Measurements from ENCODE around the gene PCBP4. TPM values are rescaled to one million over a fixed set of nuclear protein-coding genes. Genes with fewer than 3 reads are reported as not detected.

Gene PCBP4
- total RNA-seq, 1 donor from 2014 or later: 69.4 TPM

DNA sequence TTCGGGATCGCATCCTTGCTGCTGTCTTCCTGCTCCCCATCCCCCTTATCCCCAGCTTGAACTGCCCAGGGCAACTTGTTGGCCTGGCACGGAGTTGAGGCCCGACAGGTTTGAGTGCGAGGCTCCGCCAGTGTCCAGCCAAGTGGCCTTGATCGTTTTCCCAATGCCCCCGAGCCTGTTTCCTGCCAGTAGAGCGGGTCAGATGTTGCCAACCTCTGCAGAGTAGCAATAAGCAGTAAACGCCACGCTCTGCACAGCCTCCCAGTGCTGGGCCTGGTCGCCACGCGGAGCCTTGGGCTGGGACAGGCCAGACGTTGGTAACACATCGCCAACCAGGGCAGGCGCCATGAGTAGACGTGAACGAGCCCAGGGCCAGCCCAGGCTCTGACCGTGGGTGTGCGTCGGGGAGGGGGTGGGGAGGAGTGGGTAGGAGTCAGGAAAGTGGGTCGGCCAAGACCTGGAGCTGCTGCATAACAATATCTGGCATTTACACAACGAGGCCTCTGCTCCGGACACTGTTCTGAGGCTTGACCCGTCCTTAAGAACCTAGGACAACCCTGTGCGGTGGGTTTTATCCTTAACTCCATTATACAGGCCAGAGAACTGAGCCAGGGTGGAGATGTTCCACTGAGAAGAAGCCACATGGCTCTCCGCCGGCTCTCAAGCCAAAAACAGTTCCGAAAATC is 7.2 kb upstream of the PCBP4 start:
- no peak for DNase-seq (ENCODE audit: low read depth)

DNA sequence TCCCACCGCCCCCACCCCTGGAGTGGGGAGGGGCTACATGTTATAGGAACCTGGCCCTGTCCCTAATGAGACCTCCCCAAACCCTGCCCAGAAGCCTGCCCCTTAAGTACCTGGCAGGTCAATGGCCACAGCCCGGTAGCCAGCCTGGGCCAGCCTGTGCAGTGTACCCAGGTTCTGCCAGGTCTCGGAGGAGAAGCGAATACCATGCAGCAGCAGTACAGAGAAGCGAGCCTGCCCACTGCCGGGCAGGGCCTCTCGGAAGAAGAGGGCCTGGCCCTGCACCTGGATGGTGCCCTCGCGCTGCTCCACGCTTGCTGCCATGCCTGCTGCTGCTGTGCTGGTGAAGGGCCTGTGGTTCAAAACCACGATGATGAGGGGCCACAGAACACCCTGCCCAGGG is 4.1 kb upstream of the PCBP4 start:
- no peak for DNase-seq (ENCODE audit: low read depth)

DNA sequence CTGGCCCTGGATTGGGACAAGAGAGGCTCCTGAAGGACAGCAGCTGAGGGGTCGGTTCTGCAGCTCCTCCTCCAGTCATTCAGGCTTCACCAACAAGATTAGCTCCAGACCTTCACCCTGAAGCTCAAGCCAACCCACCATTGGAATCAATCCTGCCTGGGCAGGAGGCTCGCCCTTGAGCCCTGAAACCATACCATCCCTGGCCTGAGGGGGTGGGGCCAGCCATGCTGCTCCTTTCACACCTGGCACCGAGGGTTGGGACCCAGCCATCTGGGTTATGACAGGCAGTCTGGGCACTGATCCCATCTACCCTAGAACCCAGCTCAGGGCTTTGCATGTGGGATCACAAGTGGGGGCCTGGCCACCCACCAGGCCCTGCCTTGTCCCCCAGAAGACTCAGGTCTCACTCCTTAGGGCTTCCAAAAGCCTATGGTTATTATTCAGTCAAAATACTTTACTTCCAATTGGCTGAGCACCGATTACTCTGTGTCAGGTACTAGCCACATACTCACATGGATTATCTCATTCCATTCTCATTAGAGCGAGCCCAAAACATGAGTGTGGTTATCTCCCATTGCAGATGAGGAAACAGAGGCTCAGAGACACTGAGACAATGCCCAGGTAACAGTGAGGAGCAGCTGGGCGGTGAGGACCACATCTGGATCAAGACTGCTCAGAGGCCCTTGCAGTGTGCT is 3.5 kb upstream of the PCBP4 start:
- DNase-seq (ENCODE audit: low read depth): no peak

DNA sequence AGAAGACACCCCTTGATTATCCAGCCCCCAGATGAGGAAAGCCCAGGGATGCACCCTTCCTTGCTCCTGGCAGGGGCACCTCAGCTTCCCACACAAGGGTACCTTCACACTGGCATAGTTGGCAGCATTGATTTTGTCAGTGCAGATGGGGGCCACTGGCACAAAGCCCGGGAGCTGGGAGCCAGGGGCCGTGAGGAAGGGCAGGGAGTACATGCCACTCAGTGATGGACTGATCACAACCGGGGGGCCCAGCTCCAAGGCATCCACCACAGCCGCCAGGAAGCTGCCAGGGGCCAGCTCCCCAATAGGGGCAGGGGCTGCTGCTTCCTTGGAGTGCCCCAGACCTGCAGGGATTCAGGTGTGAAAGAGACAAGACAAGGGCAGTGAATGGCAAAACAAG is 2.6 kb upstream of the PCBP4 start:
- DNase-seq (ENCODE audit: low read depth): no peak

DNA sequence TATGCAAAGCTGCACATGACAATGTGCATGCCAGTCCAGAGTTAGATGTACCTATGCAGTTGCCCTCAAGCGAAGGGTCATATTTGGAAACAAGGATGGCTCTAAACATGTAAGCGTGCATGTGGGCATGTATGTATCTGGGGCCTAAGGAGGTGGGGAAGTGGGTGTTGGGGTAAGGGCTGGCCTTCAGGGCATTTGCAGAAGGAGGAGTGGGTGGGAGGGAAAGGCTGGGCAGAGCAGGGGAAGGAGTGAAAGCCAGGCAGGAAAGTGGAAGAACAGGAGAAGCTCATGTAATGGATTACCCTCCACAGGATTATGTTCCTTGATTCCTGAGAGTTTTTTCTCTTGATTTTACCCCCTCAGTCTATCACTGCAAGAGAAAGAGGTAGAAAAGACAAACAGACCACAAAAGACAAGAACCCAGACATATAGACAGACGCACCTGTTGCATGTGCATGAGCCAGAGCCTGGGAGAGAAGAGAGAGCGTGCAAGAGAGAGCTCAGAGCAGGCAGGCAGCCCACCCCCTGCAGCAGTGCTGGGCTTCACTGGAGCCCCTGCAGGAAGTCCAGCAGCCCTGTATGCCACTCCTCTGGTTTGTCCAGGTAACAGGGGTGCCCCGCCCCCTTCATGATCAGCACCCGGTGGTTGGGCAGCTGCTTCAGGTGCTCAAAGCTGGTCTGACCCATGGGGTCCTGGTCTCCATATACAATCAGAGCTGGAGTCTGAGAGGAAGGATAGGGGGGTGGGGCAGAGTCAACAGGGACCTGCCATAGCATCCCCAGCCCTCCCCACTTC is 1.8 kb upstream of the PCBP4 start:
- DNase-seq (ENCODE audit: low read depth): no peak

DNA sequence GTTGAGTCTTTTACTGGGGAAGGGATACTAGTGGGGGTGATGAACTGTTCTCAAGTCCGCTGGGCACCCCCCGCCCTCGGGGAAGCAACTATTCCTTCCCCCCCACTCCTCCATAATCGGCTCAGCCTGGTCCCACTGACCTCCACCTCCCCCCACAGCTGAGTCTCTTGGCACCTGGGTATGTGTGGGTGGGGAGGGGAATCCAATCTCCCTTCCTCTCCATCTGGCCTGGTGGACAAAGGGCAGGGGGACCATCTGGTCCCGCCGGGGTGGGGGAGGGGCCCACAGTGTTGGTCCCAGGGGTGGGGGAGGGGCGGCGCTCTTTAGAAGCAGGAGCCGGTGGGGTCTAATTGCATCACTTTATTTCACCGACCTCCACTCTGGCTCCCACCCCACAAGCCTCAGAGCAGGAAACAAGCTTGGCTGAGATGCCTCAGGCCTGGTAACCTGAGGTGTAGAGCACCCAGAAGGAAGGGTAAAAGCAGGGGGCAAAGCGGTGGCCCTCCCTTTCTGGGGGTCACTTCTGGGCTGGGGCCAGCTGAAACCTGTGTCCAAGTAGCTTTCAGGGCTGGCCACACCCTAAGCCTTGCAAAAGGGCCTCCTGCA is 1.0 kb upstream of the PCBP4 start:
- DNase-seq (ENCODE audit: low read depth): no peak

DNA sequence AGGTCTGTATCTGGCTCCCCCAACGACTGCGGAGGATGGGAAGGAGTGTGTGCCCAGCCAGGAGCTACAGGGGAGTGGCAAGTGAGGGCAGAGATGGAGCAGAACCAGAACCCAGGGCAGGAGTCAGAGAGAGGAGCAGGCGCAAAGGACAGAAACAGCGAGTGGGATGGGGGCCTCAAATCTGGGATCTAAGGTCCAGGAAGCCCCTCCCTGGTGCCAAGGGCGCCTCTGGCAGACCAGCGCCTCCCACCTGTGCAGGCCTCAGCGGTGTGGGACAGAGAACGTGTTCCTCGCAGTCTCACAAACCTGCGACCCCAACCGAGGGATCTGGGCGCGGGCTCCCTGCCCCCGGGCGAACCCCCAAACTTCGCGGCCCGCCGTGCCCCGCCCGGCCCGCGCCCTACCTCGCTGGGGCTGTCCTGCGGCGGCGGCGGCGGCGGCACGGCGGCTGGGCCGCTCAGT is 301 bp downstream of the PCBP4 start:
- no peak for DNase-seq (ENCODE audit: low read depth)

DNA sequence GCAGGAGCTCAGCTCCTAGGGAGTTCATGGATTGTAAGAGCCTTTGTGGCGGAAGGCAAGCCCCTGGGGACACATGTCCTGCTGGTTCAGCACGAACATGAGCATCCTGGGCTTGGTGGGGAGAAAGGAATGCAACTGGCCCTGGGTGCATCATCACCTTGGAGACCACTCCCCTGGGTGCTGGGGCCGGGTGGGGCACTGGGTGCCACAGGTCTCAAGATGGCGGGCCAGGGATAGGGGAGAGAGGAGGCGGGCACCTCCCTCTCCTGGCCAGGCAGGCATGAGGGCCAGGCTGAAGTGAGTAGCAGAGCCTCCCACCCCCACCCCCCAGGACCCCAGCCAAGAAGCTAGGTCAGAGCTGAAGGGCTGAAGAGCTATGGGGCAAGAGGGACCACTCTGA is 768 bp downstream of the PCBP4 start:
- no peak for DNase-seq (ENCODE audit: low read depth)

DNA sequence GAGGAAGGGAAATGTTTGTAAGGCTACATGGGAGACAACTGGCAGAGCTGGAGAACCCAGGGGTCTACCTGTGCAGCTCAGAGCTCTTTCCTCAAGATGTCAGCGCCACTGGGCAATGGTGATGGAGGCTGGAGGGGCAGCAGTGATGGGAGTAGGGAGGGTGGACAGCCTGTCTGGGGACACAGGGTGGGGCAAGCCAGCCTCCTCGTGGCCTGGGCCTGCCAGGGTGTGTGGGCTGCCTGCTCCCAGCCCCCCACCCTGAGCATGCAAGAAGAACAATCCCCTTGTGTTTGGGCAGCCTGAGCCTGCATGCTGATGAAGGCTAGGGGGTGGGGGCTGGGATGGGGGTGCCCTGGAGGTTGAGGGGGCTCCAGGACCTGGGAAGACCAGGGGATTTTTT is 1.2 kb downstream of the PCBP4 start:
- DNase-seq (ENCODE audit: low read depth): no peak

DNA sequence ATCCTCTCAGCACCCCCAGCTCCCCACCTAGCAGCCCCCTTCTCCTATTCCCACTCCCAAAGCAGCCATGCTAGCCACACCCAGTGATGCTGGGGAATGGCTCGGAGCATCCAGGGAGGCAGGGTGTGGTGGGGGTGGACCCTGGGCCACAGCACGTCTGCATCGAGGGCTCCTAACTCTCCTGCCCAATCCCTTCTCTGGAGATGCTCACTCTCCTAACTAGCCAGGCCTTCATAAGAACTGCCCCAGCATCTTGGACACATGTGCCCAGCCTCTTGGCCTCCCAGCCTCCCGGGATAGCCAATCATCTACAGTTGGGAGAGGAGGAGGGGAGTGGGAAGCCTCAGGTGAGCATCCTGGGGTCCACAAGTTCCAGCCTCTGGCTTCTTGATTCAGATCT is 2.7 kb downstream of the PCBP4 start:
- no peak for DNase-seq (ENCODE audit: low read depth)

DNA sequence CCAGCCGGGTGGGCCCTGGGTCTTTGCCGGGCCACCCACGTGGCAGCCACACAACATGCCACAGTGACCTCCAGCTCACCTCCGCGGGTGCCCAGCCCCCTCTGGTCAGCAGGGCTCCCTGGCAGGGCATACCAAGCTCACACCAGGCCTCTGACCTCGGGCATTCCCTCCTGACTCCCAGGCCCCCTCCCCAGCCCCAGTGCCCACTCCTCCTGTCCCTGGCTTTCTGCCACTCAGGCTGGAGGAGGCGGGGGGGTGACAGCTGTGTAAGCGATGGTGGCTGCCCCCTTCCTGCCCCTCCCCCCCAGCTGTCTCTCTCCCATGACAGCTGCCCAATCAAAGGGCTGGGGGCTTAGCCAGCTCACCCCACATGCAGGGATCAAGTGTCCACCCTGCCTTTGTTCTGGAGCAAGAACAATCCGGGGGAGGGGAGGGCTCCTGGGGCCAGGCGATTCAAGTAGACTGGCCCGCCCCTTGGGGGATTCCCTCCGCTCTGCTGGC is 3.3 kb downstream of the PCBP4 start:
- no peak for DNase-seq (ENCODE audit: low read depth)

DNA sequence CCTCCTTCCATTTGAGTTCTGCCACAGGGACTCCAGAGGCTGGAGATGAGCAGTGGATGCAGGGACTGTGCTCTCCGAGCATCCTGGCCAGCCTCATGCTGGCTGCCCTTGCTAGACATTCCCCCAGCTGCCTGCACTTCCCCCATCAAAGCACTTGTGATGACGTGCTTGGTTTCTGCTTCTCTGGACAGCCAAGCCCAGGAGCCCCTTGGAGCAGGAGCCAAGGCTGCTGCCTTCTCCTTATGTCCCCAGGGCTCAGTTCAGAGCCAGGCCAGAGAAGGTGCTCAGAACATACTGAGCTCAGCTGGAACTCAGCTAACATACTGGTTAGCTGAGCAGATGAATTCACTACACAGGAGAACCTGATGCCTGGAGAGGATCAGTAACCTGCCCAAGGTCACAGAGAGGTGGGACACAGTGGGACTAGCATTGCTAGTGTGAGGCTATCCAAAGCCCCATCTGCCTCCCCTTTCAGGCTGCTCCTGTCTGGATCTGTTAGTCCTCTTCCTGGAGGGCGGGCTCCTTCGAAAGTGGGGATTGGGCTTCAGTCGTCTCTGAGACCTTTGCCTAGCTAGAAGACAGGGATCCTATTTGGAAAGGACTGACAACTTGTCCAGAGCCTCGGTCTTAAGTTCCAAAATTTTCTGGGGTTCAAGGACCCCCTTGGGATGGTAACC is 4.3 kb downstream of the PCBP4 start:
- DNase-seq (ENCODE audit: low read depth): no peak

DNA sequence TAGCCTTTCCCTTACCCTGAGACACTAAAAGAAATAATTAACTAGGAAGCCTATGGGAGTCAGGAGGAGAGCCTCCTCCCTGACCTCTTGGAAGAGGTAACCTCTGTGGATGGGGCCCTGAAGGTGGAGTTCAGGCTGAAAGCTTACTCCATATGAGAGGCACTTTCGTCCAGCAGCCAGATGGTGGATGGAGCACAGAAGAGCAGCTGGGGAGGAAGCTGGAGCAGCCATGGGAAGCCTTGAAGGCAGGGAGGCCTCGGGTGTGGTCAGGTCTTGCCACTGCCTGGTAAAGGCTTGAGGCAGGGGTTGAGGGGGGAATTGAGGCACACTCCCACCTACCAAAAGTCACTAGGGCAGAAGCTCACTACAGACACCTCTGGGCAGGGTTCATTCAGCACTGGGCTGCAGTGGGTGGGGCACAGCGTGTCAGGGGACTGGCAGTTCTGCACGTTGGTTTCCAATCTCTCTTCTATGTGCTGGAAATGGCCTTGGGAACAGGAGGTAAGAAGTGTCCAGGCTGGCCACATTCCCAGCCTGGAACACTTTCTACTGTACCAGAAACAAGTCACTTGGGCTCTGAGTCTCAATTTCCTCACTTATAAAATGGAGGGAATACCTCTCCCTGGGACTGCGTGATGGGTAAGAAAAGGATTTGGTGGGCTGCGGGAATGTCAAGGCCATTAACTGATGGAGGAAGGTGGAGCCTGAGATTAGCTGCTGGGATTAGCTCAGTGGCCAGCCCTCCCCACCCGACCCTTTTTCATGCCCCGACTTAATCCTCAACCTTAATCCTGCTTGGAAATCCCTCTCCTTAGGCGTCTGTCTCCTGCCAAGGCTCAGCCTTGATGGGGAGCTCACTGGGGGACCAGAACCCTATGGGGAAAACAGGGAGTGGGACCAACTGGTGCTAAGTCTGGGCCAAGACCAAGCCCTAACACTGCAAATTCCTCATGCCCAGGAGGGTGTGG is 5.4 kb downstream of the PCBP4 start:
- no peak for DNase-seq (ENCODE audit: low read depth)

DNA sequence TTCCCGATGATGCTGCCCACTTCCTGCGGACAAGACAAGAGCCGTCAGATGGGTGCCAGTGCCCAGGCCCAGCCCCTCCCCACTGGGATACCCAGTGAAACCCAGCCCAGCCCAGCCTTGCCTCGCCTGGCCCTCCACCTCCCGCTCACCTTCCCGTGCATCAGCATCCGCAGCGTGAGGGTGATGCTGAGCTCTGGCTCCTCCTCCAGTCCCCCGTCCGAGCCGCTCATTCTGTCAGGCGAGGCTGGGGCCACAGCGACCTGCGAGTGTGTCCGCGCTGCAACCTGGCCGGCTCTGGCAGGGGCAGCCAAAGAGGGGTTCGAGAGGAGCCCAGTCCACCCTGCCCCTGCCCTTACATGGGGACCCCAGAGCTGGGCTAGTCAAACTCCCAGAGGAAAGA is 6.2 kb downstream of the PCBP4 start:
- no peak for DNase-seq (ENCODE audit: low read depth)

DNA sequence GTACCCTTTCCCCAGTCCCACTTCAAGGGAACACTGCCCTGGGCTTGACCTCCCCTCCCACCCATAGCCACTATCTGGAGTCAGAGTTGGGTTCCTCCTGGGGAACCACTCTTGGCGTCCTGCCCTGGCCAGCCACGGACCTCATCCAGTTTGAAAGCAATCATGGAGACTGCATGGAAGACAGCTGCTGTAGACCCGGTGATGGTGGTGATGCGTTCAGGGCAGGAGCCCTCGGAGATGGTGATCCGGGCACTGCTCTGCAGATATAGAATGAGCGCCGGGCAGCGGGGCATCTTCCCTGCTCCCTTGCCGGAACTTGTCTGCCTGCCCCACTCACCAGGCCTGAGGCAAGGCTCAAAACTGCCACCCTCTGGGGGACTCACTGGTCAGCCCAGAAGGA is 6.9 kb downstream of the PCBP4 start:
- DNase-seq (ENCODE audit: low read depth): no peak

DNA sequence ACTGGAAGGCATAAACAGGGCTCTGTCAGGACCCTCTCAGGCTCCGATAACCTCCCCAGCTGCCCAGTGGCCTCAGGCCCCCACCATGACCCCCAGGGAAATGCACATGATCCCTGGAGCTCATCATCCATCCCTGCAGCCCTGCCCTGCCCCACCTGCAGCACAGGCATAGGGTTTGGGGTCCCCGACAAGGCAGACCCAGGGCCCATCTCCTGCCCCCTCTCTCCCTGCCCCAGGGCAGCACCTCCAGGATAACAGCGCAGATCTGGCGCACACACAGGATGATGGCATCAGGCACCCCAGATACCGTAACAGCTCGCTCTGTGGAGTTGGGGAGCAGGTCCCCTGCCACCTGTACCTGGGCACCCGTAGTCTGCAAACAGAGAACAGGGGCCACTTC is 7.6 kb downstream of the PCBP4 start:
- no peak for DNase-seq (ENCODE audit: low read depth)

DNA sequence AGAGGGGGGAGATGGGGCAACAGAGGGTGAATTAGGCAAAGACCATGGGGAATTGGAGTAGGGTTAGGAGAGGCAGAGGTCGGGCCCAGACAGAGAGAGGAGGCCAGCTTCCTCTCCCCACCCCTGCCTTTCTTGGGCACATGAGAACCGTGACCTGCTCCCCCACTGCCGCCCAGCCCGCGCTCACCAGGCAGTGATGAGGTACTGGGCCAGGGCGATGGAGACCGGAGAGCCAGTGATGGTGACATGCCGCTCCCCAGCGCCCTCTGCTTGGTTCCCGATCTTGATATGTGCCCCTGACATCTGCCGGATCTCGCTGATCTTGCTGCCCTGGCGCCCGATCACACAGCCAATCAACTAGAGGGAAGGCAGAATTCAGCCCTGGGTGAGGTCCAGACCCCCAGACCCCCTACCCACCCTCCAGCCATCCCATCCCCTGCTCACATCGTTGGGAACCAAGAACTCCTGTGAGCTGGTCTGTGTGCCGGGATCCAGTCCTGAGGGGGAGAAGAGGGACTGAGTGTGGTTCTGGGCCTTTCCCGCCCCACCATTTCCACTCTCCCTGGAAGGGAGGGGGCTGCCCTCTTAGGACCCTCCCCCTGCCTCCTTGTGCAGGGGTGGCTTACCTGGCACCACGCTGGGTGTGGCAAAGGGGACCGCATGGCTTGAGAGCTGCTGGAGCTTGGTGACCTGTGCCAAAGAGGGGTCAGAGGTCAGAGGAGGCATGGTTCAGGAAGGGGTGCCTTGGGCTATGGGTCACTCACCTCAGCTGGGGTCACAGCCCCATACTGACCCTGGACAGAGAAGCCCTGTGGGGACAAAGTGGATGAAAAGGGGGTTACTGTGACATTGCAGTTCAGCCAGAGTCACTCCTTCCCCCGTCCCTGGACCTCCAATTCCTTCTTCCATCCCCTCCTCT is 8.4 kb downstream of the PCBP4 start:
- no peak for DNase-seq (ENCODE audit: low read depth)

DNA sequence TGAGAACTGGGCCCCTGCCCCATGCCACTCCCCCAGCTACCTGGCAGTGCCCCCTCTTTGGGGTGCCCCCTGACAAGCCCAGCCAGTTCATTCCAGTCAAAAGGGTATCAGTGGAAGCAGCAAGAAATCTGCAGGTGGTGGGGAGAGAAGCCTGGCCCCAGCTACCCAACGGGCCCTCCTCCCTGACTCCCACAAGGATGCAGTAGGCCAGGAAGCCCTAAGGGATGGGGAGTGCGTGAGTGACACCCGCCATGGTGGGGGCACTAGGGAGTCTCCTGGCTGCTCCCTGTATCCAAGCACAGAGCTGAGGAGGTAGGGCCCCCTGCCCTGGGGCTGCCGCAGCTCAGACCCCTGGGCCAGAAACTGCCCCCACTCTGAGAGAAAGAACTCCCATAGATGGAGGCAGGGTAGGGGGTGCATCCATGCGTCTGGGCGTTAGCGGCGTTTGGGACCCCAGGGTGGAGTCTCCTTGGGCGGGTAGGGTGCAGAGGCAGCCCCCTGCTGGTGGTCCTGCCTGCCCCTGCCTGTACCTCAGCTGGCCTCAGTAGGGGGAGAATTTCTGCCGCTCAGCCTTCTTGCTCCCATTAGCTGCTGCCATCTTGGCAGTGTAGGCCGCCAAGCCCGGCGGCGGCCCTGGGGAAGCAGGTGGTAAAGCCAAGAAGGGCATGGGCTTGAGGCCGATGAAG is 9.6 kb downstream of the PCBP4 start:
- no peak for DNase-seq (ENCODE audit: low read depth)
